Upper lobe of left lung (tissue), 6 donors: ENCODE measurements around the gene PPP1R15B. TPM values are rescaled to one million over a fixed set of nuclear protein-coding genes. Genes with fewer than 3 reads are reported as not detected.
A peak's percentile ranks its signal among the peaks of the same experiment; 100 is the strongest.

Source experiments
- ATAC-seq, 2 donors: fragments of 200-7000 bp; cut with Tn5 transposase; one replicate each; pipeline ENCODE4 v1.9.1; 2022; ENCODE audit warnings: mild to moderate bottlenecking in 2 of 2, moderate library complexity in 2 of 2; ENCODE audit not compliant: low FRiP score in 2 of 2
- DNase-seq, 2 donors: peaks; one replicate each; pipeline ENCODE4 v3.0.0-alpha.2; 2019 to 2020
- H3K27ac ChIP-seq, 4 donors: fragments of 200-600 bp; sonication (generic); one replicate each; pipeline ENCODE4 v1.5.1; 2016 to 2019
- H3K27me3 ChIP-seq, 4 donors: fragments of 200-600 bp; sonication (generic); one replicate each; pipeline ENCODE4 v1.5.1; 2017 to 2019
- H3K36me3 ChIP-seq, 4 donors: fragments of 200-600 bp; sonication (generic); one replicate each; pipeline ENCODE4 v1.5.1; 2016 to 2019
- H3K4me1 ChIP-seq, 4 donors: fragments of 200-600 bp; sonication (generic); one replicate each; pipeline ENCODE4 v1.5.1; 2018 to 2019
- H3K4me3 ChIP-seq, 4 donors: fragments of 200-600 bp; sonication (generic); one replicate each; pipeline ENCODE4 v1.5.1; 2017 to 2019; ENCODE audit warnings: mild to moderate bottlenecking in 2 of 4, moderate library complexity in 1 of 4
- H3K9me3 ChIP-seq, 4 donors: fragments of 200-600 bp; sonication (generic); one replicate each; pipeline ENCODE4 v1.5.1; 2018 to 2019
- EP300 ChIP-seq, 4 donors: sonication (generic); formaldehyde crosslinking; IDR thresholded peaks; one replicate each; pipeline ENCODE4 v1.5.1; 2017; ENCODE audit warnings: antibody characterized with exemption in 4 of 4, control low read depth in 2 of 4
- POLR2A ChIP-seq, 4 donors: fragments of 450-650 bp; IDR thresholded peaks; one replicate each; pipeline ENCODE4 v1.5.1; 2016 to 2017; ENCODE audit warnings: antibody characterized with exemption in 4 of 4, mild to moderate bottlenecking in 2 of 4
- POLR2AphosphoS5 ChIP-seq, 2 donors: sonication (generic); formaldehyde crosslinking; IDR thresholded peaks; one replicate each; pipeline ENCODE4 v1.5.1; 2017; ENCODE audit warnings: antibody characterized with exemption in 2 of 2
- WGBS, 2 donors: methylation state at CpG; one replicate each; pipeline ENCODE4 v1.1.5; 2017 to 2018; 5-methylcytosine and 5-hydroxymethylcytosine counted together
- total RNA-seq, 6 donors: library from RNA; depleted of rRNA in 4 of 6; stranded (reverse); fragments of >200 nt in 4 of 6; gene quantifications; one replicate each; pipeline versions ENCODE4 v1.1.0 to v1.2.1, GENCODE V29; 2016 to 2021
- TF ChIP-seq, protein P1 (sequence below), 6 experiments: fragments of 450-650 bp in 4 of 6; fragments of 200-600 bp in 2 of 6; sonication (generic) in 2 of 6; IDR thresholded peaks; one replicate each; pipeline ENCODE4 v1.5.1; 2016 to 2019; ENCODE audit warnings: antibody characterized with exemption in 6 of 6
- donor health status: DM: no; HTN: no; CAD: no; lungs with moderate emphysema.
- donor health status: DM: no; HTN: yes; CAD: no; lungs with severe emphysema.

PPP1R15B gene
- total RNA-seq: 10 to 100 TPM; 30.4 to 67.8 (median 44.2) TPM

DNA sequence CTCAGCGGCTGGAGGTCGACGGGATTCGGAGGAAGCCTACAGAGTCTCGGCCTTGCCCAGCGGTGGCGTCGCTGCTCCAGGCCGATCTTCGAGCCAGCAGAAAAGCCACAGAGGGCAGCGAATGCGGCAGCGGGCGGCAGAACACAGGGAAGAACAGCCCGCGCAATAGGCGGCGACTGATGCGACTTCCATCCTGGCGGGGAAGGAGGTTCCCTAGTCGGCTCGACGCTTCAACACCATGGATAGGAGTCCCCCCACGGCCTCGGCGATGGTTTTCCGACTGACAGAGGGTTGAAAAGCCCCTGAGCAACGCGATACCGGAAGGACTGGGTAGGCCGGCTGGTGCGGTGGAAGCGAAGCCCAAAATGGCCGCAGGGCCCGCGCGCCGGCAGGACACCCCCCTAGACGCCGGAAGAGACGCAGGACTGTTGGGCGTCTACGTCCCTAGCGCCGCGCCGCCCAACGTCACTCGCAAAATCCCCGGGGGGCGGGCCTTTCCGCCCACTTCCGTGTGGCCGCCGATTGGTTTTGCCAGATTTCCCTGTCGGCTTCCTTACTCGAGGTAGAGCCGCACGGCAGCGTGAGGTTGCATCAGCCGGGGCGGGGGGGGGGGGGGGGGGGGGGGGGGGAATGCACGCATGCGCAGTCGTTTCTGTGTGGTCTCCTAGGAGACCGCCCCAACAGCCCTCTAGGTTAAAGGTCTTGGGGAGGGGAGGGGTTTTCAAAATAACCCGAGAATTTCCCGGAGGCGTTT is at the start of gene PPP1R15B:
PPP1R15B (minus strand) TSS at position 367 of the 754 bp plus-strand sequence. CDS start 406 bp downstream, outside the sequence.
- Histone ChIP-seq H3K27me3 (no peaks in the 10 kb centered on the region), H3K36me3 (peaks cover 0 to 9% (median 0%) of the 10 kb centered on the region in 4 donors), H3K27ac (peak within 1 kb of the TSS; percentile 97 to 100 (median 99)), H3K4me1 (peaks cover 8 to 24% (median 14%) of the 10 kb centered on the region in 4 donors), H3K4me3 (peak within 1 kb of the TSS; percentile 69 to 87 (median 73)), H3K9me3 (no peaks in the 10 kb centered on the region)
- DNase-seq (peak; percentile 95 to 99), ATAC-seq (peak; percentile 96 to 98)
- TF ChIP-seq POLR2A (IDR thresholded peaks at IDR 0.05): peak; percentile 78 to 98 (median 97)
- TF ChIP-seq POLR2AphosphoS5 (IDR thresholded peaks at IDR 0.05): peak; percentile 95 to 98
- TF ChIP-seq EP300 (IDR thresholded peaks at IDR 0.05): peak in 1 of 4 donors; percentile 84
- TF ChIP-seq, protein P1, sequence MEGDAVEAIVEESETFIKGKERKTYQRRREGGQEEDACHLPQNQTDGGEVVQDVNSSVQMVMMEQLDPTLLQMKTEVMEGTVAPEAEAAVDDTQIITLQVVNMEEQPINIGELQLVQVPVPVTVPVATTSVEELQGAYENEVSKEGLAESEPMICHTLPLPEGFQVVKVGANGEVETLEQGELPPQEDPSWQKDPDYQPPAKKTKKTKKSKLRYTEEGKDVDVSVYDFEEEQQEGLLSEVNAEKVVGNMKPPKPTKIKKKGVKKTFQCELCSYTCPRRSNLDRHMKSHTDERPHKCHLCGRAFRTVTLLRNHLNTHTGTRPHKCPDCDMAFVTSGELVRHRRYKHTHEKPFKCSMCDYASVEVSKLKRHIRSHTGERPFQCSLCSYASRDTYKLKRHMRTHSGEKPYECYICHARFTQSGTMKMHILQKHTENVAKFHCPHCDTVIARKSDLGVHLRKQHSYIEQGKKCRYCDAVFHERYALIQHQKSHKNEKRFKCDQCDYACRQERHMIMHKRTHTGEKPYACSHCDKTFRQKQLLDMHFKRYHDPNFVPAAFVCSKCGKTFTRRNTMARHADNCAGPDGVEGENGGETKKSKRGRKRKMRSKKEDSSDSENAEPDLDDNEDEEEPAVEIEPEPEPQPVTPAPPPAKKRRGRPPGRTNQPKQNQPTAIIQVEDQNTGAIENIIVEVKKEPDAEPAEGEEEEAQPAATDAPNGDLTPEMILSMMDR (IDR thresholded peaks at IDR 0.05): peak in 1 of 6 experiments; percentile 13
- 0 to 1% methylated on average over 23 to 61 of the region's 69 CpGs for WGBS, 2 donors

DNA sequence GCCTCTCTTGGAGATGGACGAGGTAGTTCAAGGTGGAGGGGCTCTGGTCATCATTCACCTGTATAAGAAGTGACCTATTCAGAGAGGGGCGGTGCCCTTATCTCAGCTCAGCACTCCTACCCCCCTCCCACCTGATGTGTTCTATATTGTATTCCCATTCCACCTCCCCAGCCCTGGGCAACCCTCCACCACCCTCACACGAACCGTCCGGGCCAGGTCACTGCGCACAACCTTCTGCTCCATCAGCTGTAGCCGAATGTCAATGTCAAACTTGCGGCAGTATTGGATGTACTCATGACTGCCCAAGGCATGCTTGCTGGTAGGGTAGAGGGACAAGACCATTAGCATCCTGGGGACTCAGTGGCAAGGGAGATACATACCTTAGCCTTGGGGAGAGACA is 48.7 kb upstream of the PPP1R15B start:
- Histone ChIP-seq H3K4me3 (no peak overlapping the region), H3K4me1 (peaks cover 49 to 52% (median 50%) of the 10 kb centered on the region in 4 donors), H3K27me3 (no peaks in the 10 kb centered on the region), H3K36me3 (peaks cover 0 to 36% (median 25%) of the 10 kb centered on the region in 4 donors), H3K27ac (peak overlapping the region; percentile 75 to 85 (median 80)), H3K9me3 (no peaks in the 10 kb centered on the region)
- TF ChIP-seq POLR2A (IDR thresholded peaks at IDR 0.05) (no peak), EP300 (IDR thresholded peaks at IDR 0.05) (no peak), POLR2AphosphoS5 (IDR thresholded peaks at IDR 0.05) (no peak)
- TF ChIP-seq, protein P1 (IDR thresholded peaks at IDR 0.05): no peak
- 93 to 97% methylated on average over 8 of the region's 8 CpGs for WGBS, 2 donors
- DNase-seq (no peak), ATAC-seq (no peak)

DNA sequence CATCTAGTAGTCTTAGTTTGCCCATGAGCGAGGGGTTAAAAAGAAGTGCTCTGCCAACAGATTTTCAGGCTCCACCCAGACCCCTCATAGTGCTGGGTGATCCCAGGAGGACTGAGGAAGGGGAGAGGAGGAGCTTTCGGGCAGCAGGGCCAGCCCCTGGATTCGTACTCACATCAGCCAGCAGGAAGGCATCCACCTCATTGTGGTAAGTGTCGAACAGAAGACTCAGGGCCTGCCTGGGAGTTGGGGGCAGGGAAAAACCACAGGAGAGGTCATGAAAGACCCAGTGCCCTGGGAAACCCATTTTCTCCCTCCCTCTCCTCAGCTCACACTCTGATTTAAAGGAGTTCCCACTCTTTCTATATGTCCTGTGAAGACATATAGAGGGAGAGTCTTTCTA is 48.1 kb upstream of the PPP1R15B start:
- Histone ChIP-seq H3K36me3 (peaks cover 0 to 41% (median 26%) of the 10 kb centered on the region in 4 donors), H3K27me3 (no peaks in the 10 kb centered on the region), H3K4me3 (no peak overlapping the region), H3K4me1 (peaks cover 42 to 46% (median 45%) of the 10 kb centered on the region in 4 donors), H3K9me3 (no peaks in the 10 kb centered on the region), H3K27ac (peak overlapping the region; percentile 75 to 85 (median 80))
- TF ChIP-seq POLR2A (IDR thresholded peaks at IDR 0.05): no peak
- ATAC-seq (no peak), DNase-seq (no peak)
- 69 to 71% methylated on average over 3 to 4 of the region's 4 CpGs for WGBS, 2 donors

DNA sequence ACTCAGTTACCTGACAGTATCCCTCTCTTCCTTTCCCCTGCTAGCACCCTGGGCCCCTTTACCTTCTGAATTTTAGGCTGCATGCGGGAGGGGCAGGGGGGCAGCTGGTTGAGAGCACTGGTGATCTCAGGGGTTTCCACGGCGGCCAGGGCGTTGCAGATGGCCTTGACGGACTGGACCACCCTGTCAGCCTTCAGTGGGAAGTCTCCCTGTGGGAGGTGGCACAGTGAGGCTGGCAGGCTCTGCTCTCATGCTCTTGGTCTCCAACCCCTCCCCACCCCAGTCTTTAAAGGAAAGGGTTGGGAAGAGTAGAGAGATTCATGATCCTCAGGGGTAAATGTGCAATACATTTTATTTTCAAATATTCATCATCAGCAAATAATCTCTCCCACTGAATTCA is 46.0 kb upstream of the PPP1R15B start:
- Histone ChIP-seq H3K9me3 (no peaks in the 10 kb centered on the region), H3K4me1 (peaks cover 25 to 37% (median 32%) of the 10 kb centered on the region in 4 donors), H3K36me3 (peaks cover 0 to 45% (median 33%) of the 10 kb centered on the region in 4 donors), H3K27ac (no peak overlapping the region), H3K27me3 (no peaks in the 10 kb centered on the region), H3K4me3 (no peak overlapping the region)
- WGBS, 2 donors: 95 to 100% methylated on average over 5 of the region's 5 CpGs
- ATAC-seq (no peak), DNase-seq (no peak)
- TF ChIP-seq POLR2A (IDR thresholded peaks at IDR 0.05): no peak
- TF ChIP-seq, protein P1 (IDR thresholded peaks at IDR 0.05): no peak
- TF ChIP-seq EP300 (IDR thresholded peaks at IDR 0.05): no peak
- no peak for TF ChIP-seq POLR2AphosphoS5 (IDR thresholded peaks at IDR 0.05)

DNA sequence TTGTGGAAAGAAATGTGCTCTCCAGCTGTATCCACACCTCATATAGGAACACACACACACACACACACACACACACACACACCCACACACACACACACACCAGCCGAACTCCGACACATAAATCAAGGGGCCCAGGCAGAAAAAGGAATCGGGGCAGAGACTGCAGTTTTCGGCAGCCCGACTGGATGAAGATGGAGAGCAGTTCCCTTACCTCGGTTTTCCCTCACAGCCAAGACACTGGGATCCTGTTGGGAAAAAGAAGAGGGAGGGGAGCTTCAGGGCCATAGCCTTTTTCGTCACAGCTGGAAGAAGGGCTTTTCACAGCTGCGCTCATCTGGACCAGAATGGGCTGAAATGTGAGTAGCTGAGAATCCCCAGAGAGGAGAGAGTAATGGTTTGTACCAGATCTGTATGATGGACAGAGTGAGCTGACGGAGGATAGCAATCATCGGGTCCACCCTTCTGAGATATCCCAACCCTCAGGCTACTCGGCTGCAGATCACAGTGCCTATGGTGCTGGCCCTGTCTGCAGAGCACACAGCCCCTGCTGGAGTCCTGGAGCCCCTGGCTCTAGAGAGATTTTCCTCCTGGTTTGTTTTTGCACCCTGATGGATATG is 45.3 kb upstream of the PPP1R15B start:
- peak overlapping the region in 1 of 4 donors; percentile 41 for H3K27ac ChIP-seq
- H3K36me3 ChIP-seq: peaks cover 0 to 45% (median 33%) of the 10 kb centered on the region in 4 donors
- H3K27me3 ChIP-seq: no peaks in the 10 kb centered on the region
- H3K4me3 ChIP-seq: no peak overlapping the region
- ATAC-seq: peak in 1 of 2 donors; percentile 91
- TF ChIP-seq POLR2AphosphoS5 (IDR thresholded peaks at IDR 0.05) (no peak), POLR2A (IDR thresholded peaks at IDR 0.05) (no peak), EP300 (IDR thresholded peaks at IDR 0.05) (no peak)
- TF ChIP-seq, protein P1 (IDR thresholded peaks at IDR 0.05): no peak
- WGBS, 2 donors: 69 to 77% methylated on average over 11 of the region's 11 CpGs
- no peaks in the 10 kb centered on the region for H3K9me3 ChIP-seq
- peaks cover 19 to 34% (median 30%) of the 10 kb centered on the region in 4 donors for H3K4me1 ChIP-seq
- DNase-seq: no peak
